Spleen (tissue), 11 donors: ENCODE measurements around the gene CEP250. TPM values are rescaled to one million over a fixed set of nuclear protein-coding genes. Genes with fewer than 3 reads are reported as not detected.

ENCODE experiments used
- DNase-seq: peaks from one replicate; pipeline ENCODE4 v3.0.0-alpha.2; 2020
- H3K27ac ChIP-seq, 8 donors: fragments of 200-600 bp; sonication (generic) in 7 of 8; 1 replicate in 4 of 8; 2 replicates in 4 of 8; pipeline versions ENCODE4 v1.5.0 to v1.8.0; 2016 to 2021; ENCODE audit warnings: inconsistent platforms in 4 of 8, mild to moderate bottlenecking in 4 of 8, moderate library complexity in 1 of 8
- H3K27me3 ChIP-seq, 7 donors: fragments of 200-600 bp; sonication (generic) in 6 of 7; replicated peaks in 1 of 7; 1 replicate in 4 of 7; 2 replicates in 3 of 7; pipeline versions ENCODE4 v1.5.0 to v1.8.0; 2016 to 2021; ENCODE audit warnings: inconsistent platforms in 3 of 7, mild to moderate bottlenecking in 1 of 7
- H3K36me3 ChIP-seq, 6 donors: fragments of 200-600 bp; sonication (generic) in 5 of 6; 1 replicate in 4 of 6; 2 replicates in 2 of 6; pipeline versions ENCODE4 v1.5.0 to v1.8.0; 2016 to 2021; ENCODE audit warnings: inconsistent platforms in 2 of 6
- H3K4me1 ChIP-seq, 6 donors: fragments of 200-600 bp; sonication (generic) in 5 of 6; 1 replicate in 3 of 6; 2 replicates in 3 of 6; pipeline versions ENCODE4 v1.5.0 to v1.8.0; 2016 to 2021; ENCODE audit warnings: inconsistent platforms in 3 of 6
- H3K4me3 ChIP-seq, 8 donors: fragments of 200-600 bp; sonication (generic) in 7 of 8; 1 replicate in 4 of 8; 2 replicates in 4 of 8; pipeline versions ENCODE4 v1.5.0 to v1.8.0; 2016 to 2021; ENCODE audit warnings: inconsistent platforms in 4 of 8, mild to moderate bottlenecking in 4 of 8, moderate library complexity in 2 of 8
- H3K9me3 ChIP-seq, 8 donors: fragments of 200-600 bp; sonication (generic) in 7 of 8; 1 replicate in 4 of 8; 2 replicates in 4 of 8; pipeline versions ENCODE4 v1.5.0 to v1.8.0; 2016 to 2021; ENCODE audit warnings: inconsistent platforms in 4 of 8
- POLR2A ChIP-seq, 3 donors: fragments of 450-650 bp; IDR thresholded peaks; one replicate each; pipeline ENCODE4 v1.5.1; 2017; ENCODE audit warnings: antibody characterized with exemption in 3 of 3, mild to moderate bottlenecking in 1 of 3
- POLR2AphosphoS5 ChIP-seq, 3 donors: sonication (generic); formaldehyde crosslinking; IDR thresholded peaks; one replicate each; pipeline ENCODE4 v1.5.1; 2017; ENCODE audit warnings: antibody characterized with exemption in 3 of 3
- WGBS, 5 donors: extraction: QIAGEN DNeasy Blood & Tissue Kit in 3 of 5; methylation state at CpG; one replicate each; pipeline versions ENCODE4 v1.1.5 to v1.1.7; 2013 to 2018; 5-methylcytosine and 5-hydroxymethylcytosine counted together
- intact Hi-C: fragments of 100-400 bp; cut with DNase I; formaldehyde crosslinking; loops from one replicate; pipeline ENCODE4 v1.15.0; 2023; ENCODE audit warnings: low total_unique reads
- polyA plus RNA-seq, 3 donors: library from polyadenylated mRNA; stranded (reverse); fragments of 200-250 nt; gene quantifications; one replicate each; pipeline ENCODE4 v1.2.1, GENCODE V29; 2013
- total RNA-seq, 7 donors: library from RNA; depleted of rRNA in 3 of 7; stranded (reverse); fragments of >200 nt in 3 of 7; fragmentation: NEBNext Ultra II Directional in 4 of 7; extraction: Animal tissue kit (Norgen Biotek cat#: 25700) in 4 of 7; gene quantifications; one replicate each; pipeline versions ENCODE4 v1.1.0 to v1.2.1, GENCODE V29; 2016 to 2021
- TF ChIP-seq, protein P1 (sequence below), 11 experiments: fragments of 200-600 bp in 7 of 11; fragments of 450-650 bp in 4 of 11; sonication (generic) in 4 of 11; IDR thresholded peaks in 8 of 11; conservative IDR thresholded peaks in 3 of 11; 1 replicate in 7 of 11; 2 replicates in 4 of 11; pipeline versions ENCODE4 v1.4.0 to v1.8.0; 2016 to 2021; ENCODE audit warnings: antibody characterized with exemption in 11 of 11, inconsistent platforms in 4 of 11, mild to moderate bottlenecking in 1 of 11
- donor health status: healthy with polysubstance abuse.
- donor health status: DM: no; HTN: no; CAD: no; lungs with moderate emphysema.
- donor health status: DM: no; HTN: no; CAD: no.
- donor health status: Bipolar disorder and iron deficiency.
- donor health status: healthy.
- donor health status: DM: no; HTN: no; CAD: no.
- donor health status: DM: yes; HTN: yes; CAD: no.

The CEP250 gene
- total and polyA plus RNA-seq, 10 donors = 15.2 to 70.0 (median 45.7) TPM

DNA sequence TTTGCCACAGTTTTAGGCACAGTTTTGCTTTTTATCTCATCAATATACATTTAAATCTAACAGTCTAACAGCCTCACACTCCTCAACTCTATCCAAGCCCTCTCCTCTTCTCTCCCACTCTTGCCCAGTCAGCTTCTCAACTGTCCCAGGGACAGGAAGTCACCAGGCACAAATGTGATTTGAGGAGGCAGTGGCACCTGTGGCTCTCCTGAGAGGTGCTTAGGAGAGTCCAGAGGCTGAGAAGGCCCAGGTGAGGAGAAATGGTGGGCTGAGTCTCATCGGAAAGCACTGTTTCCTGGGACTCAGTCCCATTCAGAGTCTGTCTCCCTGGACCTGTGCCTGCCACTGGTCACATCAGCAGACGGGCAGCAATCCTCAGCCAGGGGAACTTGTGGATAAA is 22.1 kb upstream of the CEP250 start:
- no peaks in the 10 kb centered on the region for H3K4me1 ChIP-seq
- H3K27me3 ChIP-seq = no peaks in the 10 kb centered on the region
- H3K36me3 ChIP-seq = no peaks in the 10 kb centered on the region
- no peaks in the 10 kb centered on the region for H3K9me3 ChIP-seq
- H3K27ac ChIP-seq = no peak overlapping the region
- no peak for DNase-seq
- intact Hi-C loops = no loop called here
- TF ChIP-seq POLR2AphosphoS5 (IDR thresholded peaks at IDR 0.05) (no peak), POLR2A (IDR thresholded peaks at IDR 0.05) (no peak)
- TF ChIP-seq, protein P1, sequence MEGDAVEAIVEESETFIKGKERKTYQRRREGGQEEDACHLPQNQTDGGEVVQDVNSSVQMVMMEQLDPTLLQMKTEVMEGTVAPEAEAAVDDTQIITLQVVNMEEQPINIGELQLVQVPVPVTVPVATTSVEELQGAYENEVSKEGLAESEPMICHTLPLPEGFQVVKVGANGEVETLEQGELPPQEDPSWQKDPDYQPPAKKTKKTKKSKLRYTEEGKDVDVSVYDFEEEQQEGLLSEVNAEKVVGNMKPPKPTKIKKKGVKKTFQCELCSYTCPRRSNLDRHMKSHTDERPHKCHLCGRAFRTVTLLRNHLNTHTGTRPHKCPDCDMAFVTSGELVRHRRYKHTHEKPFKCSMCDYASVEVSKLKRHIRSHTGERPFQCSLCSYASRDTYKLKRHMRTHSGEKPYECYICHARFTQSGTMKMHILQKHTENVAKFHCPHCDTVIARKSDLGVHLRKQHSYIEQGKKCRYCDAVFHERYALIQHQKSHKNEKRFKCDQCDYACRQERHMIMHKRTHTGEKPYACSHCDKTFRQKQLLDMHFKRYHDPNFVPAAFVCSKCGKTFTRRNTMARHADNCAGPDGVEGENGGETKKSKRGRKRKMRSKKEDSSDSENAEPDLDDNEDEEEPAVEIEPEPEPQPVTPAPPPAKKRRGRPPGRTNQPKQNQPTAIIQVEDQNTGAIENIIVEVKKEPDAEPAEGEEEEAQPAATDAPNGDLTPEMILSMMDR (IDR thresholded peaks at IDR 0.05 in 8 of 11, conservative IDR thresholded peaks at IDR 0.05 in 3 of 11) = no peak
- 85 to 98% (median 93%) methylated on average over 2 of the region's 2 CpGs for WGBS, 5 donors
- no peak overlapping the region for H3K4me3 ChIP-seq

DNA sequence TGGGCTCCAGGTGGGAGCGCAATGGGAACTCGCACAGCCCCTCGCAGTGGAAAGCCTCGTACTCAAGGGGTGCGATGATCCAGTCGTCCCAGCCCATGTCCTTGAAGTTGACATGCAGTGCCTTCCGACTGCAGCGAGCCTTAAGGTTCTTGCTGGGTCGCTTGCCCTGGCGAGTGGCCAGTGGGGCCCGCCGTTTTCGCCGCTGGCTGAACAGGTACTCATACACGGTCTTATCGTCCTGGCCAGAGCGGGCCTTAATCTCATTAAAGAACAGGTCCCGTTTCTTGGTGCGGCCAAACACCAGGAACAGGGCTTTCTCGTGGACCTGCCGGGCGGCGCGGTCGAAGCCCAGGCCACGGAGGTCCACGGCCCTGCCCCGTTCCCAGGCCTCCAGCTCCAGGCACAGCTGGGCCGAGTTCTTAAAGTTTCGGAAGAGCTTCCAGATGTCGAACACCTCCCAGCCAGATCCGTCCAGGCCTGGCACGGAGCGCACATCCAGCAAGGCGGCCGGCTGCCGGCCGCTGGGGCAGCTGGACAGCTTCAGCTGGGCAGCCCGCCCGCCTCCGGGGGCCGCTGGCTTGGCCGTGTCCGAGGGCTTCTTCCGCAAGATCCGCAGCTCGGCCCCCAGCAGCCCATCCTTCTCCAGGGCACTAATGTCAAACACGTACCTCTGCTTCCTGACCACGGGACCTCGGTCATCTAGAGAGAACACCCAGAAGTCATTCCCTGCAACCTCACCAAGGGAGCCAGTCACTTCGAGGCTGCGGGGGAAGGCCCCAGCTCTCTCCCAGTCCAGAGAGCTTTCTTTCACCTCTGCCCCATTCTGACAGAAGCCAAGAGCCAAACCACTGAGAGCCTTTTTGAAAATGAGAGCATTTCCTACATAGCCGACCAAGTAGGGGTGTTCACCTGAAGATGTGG is 21.1 kb upstream of the CEP250 start:
- no peak for DNase-seq
- no peak for TF ChIP-seq POLR2AphosphoS5 (IDR thresholded peaks at IDR 0.05)
- no peak for TF ChIP-seq POLR2A (IDR thresholded peaks at IDR 0.05)
- TF ChIP-seq, protein P1 (IDR thresholded peaks at IDR 0.05 in 8 of 11, conservative IDR thresholded peaks at IDR 0.05 in 3 of 11) = no peak
- intact Hi-C loops = no loop called here
- 86 to 91% (median 88%) methylated on average over 39 to 53 of the region's 53 CpGs for WGBS, 5 donors
- Histone ChIP-seq H3K4me1 (peaks cover 0 to 6% (median 2%) of the 10 kb centered on the region in 6 donors), H3K9me3 (no peaks in the 10 kb centered on the region), H3K27ac (no peak overlapping the region), H3K4me3 (no peak overlapping the region), H3K36me3 (no peaks in the 10 kb centered on the region), H3K27me3 (peaks cover 0 to 2% (median 0%) of the 10 kb centered on the region in 7 donors)

DNA sequence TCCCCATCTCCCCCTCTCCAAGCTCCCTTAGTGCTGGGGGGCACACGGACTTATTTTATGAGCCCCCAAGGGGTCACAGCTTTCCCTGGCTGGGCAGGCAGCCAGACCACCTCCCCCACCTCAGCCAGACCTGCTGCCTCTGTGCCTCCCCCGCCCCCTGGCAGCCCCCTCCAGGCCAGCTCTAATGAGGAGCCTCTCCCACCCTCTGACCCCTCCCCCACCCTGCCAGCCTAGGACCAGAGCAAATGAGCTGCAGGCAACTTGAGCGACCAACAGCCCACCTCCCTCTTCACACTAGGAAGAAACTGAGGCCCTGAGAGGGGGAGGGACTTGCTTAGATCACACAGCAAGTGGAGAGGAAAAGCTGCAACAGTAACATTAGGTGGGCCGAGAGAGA is 19.2 kb upstream of the CEP250 start:
- Histone ChIP-seq H3K4me3 (no peak overlapping the region), H3K27ac (no peak overlapping the region), H3K4me1 (peaks cover 0 to 8% (median 3%) of the 10 kb centered on the region in 6 donors), H3K27me3 (peaks cover 0 to 15% (median 0%) of the 10 kb centered on the region in 7 donors), H3K36me3 (no peaks in the 10 kb centered on the region), H3K9me3 (no peaks in the 10 kb centered on the region)
- WGBS, 5 donors = 80 to 90% (median 82%) methylated on average over 4 of the region's 4 CpGs
- intact Hi-C loops = no loop called here
- TF ChIP-seq, protein P1 (IDR thresholded peaks at IDR 0.05 in 8 of 11, conservative IDR thresholded peaks at IDR 0.05 in 3 of 11) = no peak
- TF ChIP-seq POLR2A (IDR thresholded peaks at IDR 0.05) (no peak), POLR2AphosphoS5 (IDR thresholded peaks at IDR 0.05) (no peak)
- no peak for DNase-seq

DNA sequence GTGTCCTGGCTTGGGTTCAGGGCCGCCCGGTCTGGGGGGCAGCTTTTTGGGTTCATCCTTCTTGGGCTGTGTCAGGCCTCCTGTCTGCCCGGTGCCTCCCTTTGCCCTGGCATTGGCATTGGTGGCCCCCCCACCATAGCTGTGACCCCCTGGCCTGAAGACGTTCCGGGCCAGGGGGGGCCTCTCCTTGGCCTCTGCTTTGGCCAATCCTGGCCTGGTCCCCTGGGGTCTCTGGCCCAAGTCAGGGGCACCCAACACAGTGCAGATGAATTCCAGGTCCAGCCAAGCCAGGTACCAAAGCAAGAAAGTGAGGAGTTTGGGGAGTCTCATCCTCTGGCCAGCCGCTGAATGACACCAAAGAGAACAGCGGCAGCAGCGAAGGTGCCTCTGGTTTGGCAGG is 17.8 kb upstream of the CEP250 start:
- WGBS, 5 donors = 66 to 87% (median 77%) methylated on average over 6 to 8 of the region's 8 CpGs

More for the DNA sequence above, 17.8 kb upstream of the CEP250 start:
- Histone ChIP-seq H3K27me3 (peaks cover 0 to 27% (median 0%) of the 10 kb centered on the region in 7 donors), H3K4me1 (peaks cover 0 to 8% (median 3%) of the 10 kb centered on the region in 6 donors), H3K4me3 (no peak overlapping the region), H3K27ac (no peak overlapping the region), H3K9me3 (no peaks in the 10 kb centered on the region), H3K36me3 (no peaks in the 10 kb centered on the region)
- TF ChIP-seq POLR2A (IDR thresholded peaks at IDR 0.05) (no peak), POLR2AphosphoS5 (IDR thresholded peaks at IDR 0.05) (no peak)
- TF ChIP-seq, protein P1 (IDR thresholded peaks at IDR 0.05 in 8 of 11, conservative IDR thresholded peaks at IDR 0.05 in 3 of 11) = no peak
- intact Hi-C loops = no loop called here
- no peak for DNase-seq
